Activated CD8-positive, alpha-beta memory T cell treated with anti-CD3 and anti-CD28 coated beads, Interleukin-2, amount 50 U/mL, for 48 hours (primary cell): Measurements from ENCODE around the gene FFAR1.

Experiments
- DNase-seq: peaks from one replicate; pipeline ENCODE4 v3.0.0-alpha.2; 2020

The FFAR1 gene

DNA sequence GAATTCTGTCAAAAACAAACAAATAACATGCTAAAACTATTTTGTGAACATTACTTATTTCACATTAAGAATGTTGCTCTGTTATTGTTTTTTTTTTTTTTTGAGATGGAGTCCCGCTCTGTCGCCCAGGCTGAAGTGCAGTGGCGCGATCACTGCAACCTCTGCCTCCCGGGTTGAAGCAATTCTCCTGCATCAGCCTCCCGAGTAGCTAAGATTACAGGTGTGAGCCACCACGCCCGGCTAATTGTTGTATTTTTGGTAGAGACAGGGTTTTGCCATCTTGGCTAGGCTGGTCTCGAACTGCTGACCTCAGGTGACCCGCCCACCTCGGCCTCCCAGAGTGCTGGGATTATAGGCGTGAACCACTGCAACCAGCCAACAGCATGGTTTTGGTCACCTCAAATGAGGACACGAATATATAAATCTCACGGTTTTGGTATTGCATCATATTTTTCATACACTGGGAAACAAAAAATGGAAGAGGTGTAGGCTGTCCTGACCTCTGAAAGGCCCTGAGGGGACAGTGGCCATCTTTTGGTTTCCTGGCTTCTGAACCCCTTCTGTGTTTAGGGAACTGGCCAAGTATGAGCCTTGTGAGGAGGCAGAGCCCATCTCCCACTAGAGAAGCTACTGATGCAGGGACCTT lies 48.7 kb downstream of the FFAR1 start:
- DNase-seq = no peak

DNA sequence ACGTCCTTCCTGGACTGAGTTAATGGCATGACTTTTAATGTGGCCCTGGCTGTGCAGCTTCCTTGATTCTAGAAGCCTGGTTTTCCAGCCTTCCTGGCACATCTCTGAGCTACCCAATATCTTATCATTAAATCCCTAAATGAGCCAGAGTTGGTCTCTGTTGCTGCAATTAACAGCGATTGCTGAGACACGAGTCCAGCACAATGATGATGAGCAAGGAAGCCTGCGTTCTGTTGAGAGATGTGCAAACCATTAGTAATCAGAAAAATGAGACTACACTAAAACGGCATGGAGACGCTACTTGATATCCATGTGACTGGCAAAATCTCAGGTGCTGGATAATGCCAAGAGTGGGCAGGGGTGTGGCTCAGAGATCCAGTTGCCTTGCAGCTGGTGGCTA lies 49.4 kb downstream of the FFAR1 start:
- no peak for DNase-seq
